PFSK-1 (cell line): ENCODE measurements around the gene TCEAL4.

ENCODE experiments used
- FOXP2 ChIP-seq: optimal IDR thresholded peaks from 2 replicates; pipeline ENCODE3; 2011; ENCODE audit warnings: borderline replicate concordance, control low read depth, inconsistent platforms; ENCODE audit not compliant: insufficient read depth; ENCODE audit errors: extremely low read length, extremely low read depth
- POLR2AphosphoS5 ChIP-seq: IDR thresholded peaks from 2 replicates; pipeline ENCODE4 v1.6.1; 2012; ENCODE audit warnings: low read depth, mild to moderate bottlenecking, control low read depth, low read length, moderate library complexity
- REST ChIP-seq, 2 experiments: IDR thresholded peaks; 2 replicates each; pipeline versions ENCODE4 v1.6.1 to v1.8.0; 2011 to 2012; ENCODE audit warnings: low read depth in 2 of 2, low read length in 2 of 2, control low read depth in 1 of 2, inconsistent platforms in 1 of 2, mild to moderate bottlenecking in 1 of 2, moderate library complexity in 1 of 2; ENCODE audit not compliant: insufficient read depth in 1 of 2
- SIN3A ChIP-seq: IDR thresholded peaks from 2 replicates; pipeline ENCODE4 v1.6.1; 2012; ENCODE audit warnings: mild to moderate bottlenecking, low read length, moderate library complexity, borderline replicate concordance; ENCODE audit not compliant: insufficient read depth
- TAF1 ChIP-seq: IDR thresholded peaks from 2 replicates; pipeline ENCODE4 v1.6.1; 2012; ENCODE audit warnings: low read length, control low read depth, borderline replicate concordance; ENCODE audit not compliant: insufficient read depth

The TCEAL4 gene

GRCh38 chrX:103565752-103566151, 19.6 kb upstream of the TCEAL4 start:
- TF ChIP-seq POLR2AphosphoS5 = no peak
- no peak for TF ChIP-seq SIN3A
- no peak for TF ChIP-seq FOXP2
- no peak for TF ChIP-seq REST (IDR thresholded peaks at IDR 0.05; ENCODE audit: insufficient read depth in 1 of 2, low read depth in 2 of 2, low read length in 2 of 2)
- TF ChIP-seq TAF1 = no peak

DNA sequence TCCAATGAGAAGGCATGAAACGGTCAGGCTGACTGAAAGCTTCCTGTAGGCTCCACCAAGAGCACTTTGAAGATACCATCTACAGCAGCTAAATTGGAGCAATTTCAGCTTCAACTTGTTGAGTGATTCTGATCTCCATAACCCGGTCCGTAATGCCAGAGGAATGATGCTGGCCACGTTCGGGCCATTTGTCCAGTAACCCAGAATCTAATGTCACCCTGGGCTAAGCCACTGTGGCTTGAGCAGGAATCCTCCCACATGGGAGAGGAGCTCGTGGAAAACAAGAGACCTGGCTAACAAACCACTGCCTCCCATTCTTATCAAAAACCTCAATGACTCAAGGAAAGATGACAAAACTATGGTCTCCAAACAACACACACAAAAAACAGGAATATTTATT, 14.2 kb upstream of the TCEAL4 start:
- TF ChIP-seq SIN3A (no peak), REST (IDR thresholded peaks at IDR 0.05; ENCODE audit: insufficient read depth in 1 of 2, low read depth in 2 of 2, low read length in 2 of 2) (no peak), FOXP2 (no peak), POLR2AphosphoS5 (no peak), TAF1 (no peak)

DNA sequence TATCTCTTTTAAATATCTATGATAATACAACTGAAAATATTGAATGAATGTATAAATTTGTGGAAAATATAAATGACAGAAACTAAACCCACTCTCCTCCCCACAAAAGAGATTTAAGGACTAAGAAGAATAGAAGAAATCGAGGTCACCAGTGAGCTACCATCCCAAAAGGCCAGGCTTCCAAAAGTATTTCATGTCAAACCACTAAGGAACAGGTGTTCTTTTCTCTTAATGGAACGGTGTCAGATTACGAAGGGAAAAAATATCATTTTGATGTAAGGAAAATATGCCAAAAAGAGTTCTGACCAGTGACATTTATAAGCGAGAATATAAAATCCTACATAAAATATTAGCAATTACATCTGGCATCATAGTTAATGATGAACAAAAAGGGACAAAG, 13.6 kb upstream of the TCEAL4 start:
- TF ChIP-seq TAF1 (no peak), FOXP2 (no peak), SIN3A (no peak), REST (IDR thresholded peaks at IDR 0.05; ENCODE audit: insufficient read depth in 1 of 2, low read depth in 2 of 2, low read length in 2 of 2) (no peak), POLR2AphosphoS5 (no peak)

GRCh38 chrX:103573202-103573601, 12.1 kb upstream of the TCEAL4 start:
- TF ChIP-seq REST (IDR thresholded peaks at IDR 0.05; ENCODE audit: insufficient read depth in 1 of 2, low read depth in 2 of 2, low read length in 2 of 2) (no peak), TAF1 (no peak), FOXP2 (no peak), SIN3A (no peak), POLR2AphosphoS5 (no peak)

GRCh38 chrX:103584596-103584995, 719 bp upstream of the TCEAL4 start:
- no peak for TF ChIP-seq SIN3A
